Cerebellar cortex (tissue), 1 donor: ENCODE data around the gene DNAH9.
"Not testable (repeated sequence)": the region's sequence is repeated elsewhere in the genome, so short reads cannot be mapped to it uniquely, and the experiment has no call there.

ENCODE experiments used
- DNase-seq: peaks from one replicate; pipeline ENCODE4 v3.0.0-alpha.2; 2015; ENCODE audit warnings: low spot score

Gene DNAH9

DNA sequence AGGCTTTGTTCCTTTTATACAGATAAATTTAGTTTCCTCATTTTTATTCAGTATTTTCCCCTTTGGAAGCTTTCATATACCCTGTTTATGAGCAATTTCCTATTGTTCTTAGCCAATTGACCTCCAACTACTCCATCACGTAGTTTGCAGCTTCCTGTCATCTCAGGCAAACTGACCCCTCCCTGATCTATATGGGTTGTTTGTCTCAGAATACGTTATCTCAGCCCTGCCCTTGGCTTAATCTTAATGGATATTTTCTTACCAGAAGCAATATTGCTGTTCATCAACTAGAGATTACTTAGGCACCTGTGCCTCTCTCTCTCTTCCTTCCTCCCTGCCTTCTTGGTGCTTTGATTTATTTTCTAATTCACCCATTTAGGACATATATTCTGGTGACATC is 317.8 kb downstream of the DNAH9 start:
- DNase-seq = no peak

- no peak for DNase-seq
Measured at GRCh38 chr17:11917415-11917814, 319.1 kb downstream of the DNAH9 start.

DNA sequence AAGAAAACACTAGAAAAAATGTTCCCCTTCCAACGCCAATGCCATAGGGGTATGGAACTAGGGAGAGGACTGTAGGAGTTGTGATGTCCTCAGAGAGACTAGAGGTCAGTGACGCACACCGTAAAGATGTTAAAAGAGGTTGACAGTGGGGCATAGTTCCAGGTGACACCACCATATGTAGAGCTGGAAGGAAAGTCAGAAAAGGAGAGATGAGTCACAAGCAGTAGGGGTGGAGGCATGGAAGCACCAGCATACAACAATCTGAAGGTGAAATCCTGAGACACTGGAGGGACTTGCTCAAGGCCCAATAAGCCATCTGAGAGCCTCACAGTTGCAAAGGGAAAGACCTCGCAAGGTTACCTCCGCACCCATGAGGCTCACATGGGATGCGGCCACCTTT is 323.0 kb downstream of the DNAH9 start:
- DNase-seq = no peak

DNA sequence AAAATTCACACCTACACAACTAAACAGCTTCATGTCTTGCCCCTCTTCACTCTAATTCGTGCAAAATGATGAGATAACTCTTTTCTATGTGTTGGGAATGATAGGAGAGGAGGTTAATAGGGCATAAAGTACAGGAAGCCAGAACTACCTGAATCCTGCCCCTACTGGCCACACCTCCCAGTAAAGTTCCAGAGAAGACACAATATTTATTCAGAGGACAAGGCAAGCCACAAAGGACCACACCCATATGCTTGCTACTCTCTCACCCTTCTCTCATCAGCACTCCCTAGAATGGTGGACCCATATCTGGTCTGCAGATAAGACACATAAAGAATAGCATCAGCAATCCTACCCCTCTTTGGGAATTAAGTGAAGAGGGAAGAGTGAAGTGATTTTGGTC is 324.4 kb downstream of the DNAH9 start:
- DNase-seq = no peak

- no peak for DNase-seq
Measured at GRCh38 chr17:11924076-11924475, 325.8 kb downstream of the DNAH9 start.

GRCh38 chr17:11925262-11926021 is 327.2 kb downstream of the DNAH9 start:
- DNase-seq = no peak

DNA sequence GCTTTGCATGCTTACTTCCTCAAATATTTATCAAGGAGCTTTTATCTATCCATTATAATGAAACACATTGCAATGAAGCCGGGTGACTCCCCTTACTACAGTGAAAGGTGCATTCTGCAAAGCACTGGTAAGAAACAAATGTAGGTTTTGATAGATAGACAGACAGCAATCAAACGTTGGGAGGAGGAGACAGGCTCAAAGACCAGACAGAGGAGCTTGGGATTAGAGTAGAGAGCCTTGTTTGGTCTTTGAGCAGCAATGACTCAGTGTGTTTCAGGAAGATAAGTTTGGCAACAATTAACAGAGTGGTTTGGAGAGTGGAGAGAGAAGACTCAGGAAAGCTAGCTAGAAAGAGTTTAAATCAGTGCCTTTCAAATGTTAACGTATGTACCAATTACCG is 330.2 kb downstream of the DNAH9 start:
- DNase-seq = no peak

DNA sequence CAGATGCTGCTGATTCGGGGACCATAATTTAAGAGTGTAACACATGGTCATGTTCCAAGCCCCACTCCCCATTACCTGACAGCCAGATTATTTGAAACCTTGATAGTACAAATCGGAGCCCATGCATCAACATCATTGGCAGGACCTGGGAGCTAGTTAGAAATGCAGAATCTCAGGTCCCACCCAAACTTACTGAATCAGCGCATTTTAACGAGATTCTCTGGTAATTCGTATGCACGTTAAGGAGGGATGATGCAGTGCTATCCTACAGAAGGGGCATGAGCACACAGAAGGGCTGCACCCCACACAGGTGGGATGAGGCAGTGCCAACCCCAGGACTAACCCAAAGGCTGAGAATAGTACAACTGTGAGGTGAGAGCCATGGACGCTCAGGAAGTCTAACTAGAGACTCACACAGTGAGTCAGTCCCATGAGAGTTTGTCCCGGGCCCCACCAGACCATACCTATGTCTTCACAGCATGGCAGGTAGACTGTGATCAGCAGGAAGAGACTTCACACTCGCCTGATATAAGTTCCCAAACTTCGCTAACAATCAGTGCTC is 334.1 kb downstream of the DNAH9 start:
- no peak for DNase-seq

- peak; percentile 47 for DNase-seq
Measured at GRCh38 chr17:11935734-11936406, 337.6 kb downstream of the DNAH9 start.

DNA sequence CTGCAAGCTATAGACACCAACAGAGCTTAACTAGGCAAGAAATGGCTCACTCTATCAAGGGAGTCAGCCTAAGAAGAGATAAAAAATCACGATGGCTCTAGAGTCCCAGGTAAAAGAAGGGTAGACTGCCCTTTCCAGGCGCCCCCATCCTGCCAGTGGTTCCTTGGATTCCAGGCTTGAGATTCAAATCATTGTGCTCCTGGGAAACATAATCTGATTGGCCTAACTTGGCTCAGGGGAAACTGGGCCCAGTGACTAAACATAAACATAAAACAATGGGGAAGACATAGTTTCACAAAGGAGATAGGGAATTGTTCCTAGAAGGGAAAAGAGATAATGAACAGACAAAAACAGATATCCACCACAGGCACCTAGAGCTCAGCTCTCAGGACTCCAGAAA is 342.6 kb downstream of the DNAH9 start:
- no peak for DNase-seq

GRCh38 chr17:11943086-11943485 is 344.8 kb downstream of the DNAH9 start:
- not testable (repeated sequence) for DNase-seq

DNA sequence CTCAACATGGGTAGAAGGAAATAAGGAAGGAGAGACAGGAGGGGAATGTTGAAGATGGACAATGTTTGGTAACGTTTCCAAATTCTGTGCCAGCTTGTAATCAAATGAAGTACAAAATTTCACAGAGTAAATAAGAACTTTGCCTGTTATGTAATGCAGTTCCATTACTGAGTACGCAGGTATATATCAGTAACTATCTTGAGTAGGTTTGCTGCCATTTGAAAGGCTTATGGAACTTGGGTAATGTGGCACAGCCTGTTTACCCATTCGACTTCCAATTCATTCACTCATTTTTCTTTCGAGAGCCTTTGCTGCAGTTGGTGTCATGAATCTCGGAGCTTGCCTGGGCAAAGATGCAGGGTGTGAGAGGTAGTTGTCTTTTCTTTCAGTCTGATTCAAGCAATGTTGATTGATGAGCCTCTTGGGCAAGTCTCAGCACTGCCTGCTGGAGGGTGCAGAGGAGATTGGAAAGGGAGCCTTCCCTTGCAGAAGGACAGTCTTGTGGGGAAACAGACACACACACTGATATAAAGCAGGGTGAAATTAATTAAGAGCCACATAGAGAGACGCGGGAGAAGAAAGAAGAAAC is 345.6 kb downstream of the DNAH9 start:
- DNase-seq = no peak

DNA sequence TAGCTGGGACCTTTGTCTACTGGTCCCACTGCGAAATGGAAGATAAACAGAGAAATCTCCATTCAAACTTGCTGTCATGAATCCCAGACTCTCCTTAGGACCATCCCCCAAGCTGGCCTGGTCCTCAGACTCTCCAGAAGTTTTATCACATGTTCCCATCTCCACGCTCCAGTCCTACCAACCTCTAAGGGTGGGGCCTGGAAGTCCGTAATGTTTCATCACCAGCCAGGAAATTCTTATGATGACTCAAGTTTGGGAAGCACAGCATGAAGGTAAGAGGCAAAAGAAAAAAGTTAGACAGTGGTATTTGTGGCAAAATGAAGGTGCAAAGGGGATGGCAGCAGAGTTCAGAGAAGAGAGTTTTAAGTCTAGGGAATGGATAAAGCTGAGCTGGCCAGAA is 346.3 kb downstream of the DNAH9 start:
- DNase-seq = no peak

GRCh38 chr17:11948789-11949188 is 350.5 kb downstream of the DNAH9 start:
- no peak for DNase-seq

- not testable (repeated sequence) for DNase-seq
Measured at GRCh38 chr17:11949571-11949970, 351.3 kb downstream of the DNAH9 start.

GRCh38 chr17:11950771-11951519 is 352.7 kb downstream of the DNAH9 start:
- no peak for DNase-seq

- DNase-seq = no peak
Measured at GRCh38 chr17:11952610-11953009, 354.3 kb downstream of the DNAH9 start.

- no peak for DNase-seq
Measured at GRCh38 chr17:11953924-11954323, 355.7 kb downstream of the DNAH9 start.

- no peak for DNase-seq
Measured at GRCh38 chr17:11954936-11955335, 356.7 kb downstream of the DNAH9 start.

GRCh38 chr17:11969565-11969964 is 371.3 kb downstream of the DNAH9 start:
- DNase-seq = no peak

GRCh38 chr17:11972741-11973140 is 374.5 kb downstream of the DNAH9 start:
- not testable (repeated sequence) for DNase-seq

DNA sequence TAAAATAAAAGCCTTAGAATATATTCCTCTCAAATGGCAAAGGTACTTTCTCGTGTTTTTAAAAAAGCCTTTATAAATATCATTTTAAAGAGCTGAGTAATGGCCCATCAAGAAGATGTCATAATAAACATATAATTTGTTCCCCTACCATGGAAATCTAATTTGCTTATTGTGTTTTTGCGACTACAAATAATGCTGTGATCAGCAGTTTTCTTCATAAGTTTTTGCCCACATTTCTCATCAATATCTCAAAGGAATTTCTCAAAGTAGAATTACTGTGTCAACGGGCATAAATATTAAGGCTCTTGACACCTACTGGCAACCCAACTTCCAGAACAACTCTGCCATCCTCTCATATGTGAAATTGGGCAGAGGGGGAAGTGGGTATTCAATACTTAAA is 381.5 kb downstream of the DNAH9 start:
- no peak for DNase-seq
